Heart right ventricle (tissue), 16 donors: ENCODE data around the gene DIO3. TPM values are rescaled to one million over a fixed set of nuclear protein-coding genes. Genes with fewer than 3 reads are reported as not detected.

Experiments
- ATAC-seq, 8 donors: fragments of 200-7000 bp; cut with Tn5 transposase; one replicate each; pipeline ENCODE4 v1.9.1; 2020; ENCODE audit warnings: mild to moderate bottlenecking in 8 of 8, moderate library complexity in 8 of 8, moderate number of reproducible peaks in 1 of 8
- DNase-seq, 2 donors: peaks; one replicate each; pipeline ENCODE4 v3.0.0-alpha.2; 2020
- H3K27ac ChIP-seq, 10 donors: fragments of 200-600 bp; sonication (generic) in 2 of 10; one replicate each; pipeline versions ENCODE4 v1.5.0 to v1.8.0; 2020 to 2022; ENCODE audit warnings: mild to moderate bottlenecking in 3 of 10
- H3K27me3 ChIP-seq, 7 donors: fragments of 200-600 bp; one replicate each; pipeline ENCODE4 v1.8.0; 2021 to 2022; ENCODE audit warnings: mild to moderate bottlenecking in 2 of 7
- H3K36me3 ChIP-seq, 9 donors: fragments of 200-600 bp; sonication (generic) in 1 of 9; one replicate each; pipeline versions ENCODE4 v1.5.0 to v1.8.0; 2020 to 2022; ENCODE audit warnings: mild to moderate bottlenecking in 2 of 9
- H3K4me1 ChIP-seq, 9 donors: fragments of 200-600 bp; sonication (generic) in 1 of 9; one replicate each; pipeline versions ENCODE4 v1.5.0 to v1.8.0; 2020 to 2022; ENCODE audit warnings: mild to moderate bottlenecking in 4 of 9
- H3K4me3 ChIP-seq, 10 donors: fragments of 200-600 bp; sonication (generic) in 2 of 10; one replicate each; pipeline versions ENCODE4 v1.5.0 to v1.8.0; 2020 to 2022; ENCODE audit warnings: mild to moderate bottlenecking in 7 of 10, moderate library complexity in 2 of 10
- H3K9me3 ChIP-seq, 11 donors: fragments of 200-600 bp in 10 of 11; sonication (generic) in 2 of 11; one replicate each; pipeline versions ENCODE4 v1.5.0 to v1.8.0; 2013 to 2022; ENCODE audit warnings: mild to moderate bottlenecking in 2 of 11, control low read depth in 1 of 11, moderate library complexity in 1 of 11
- WGBS, 2 donors: extraction: QIAGEN DNeasy Blood & Tissue Kit; methylation state at CpG; one replicate each; pipeline ENCODE4 v1.1.7; 2013; ENCODE audit warnings: inconsistent platforms in 1 of 2; 5-methylcytosine and 5-hydroxymethylcytosine counted together
- intact Hi-C, 10 donors: fragments of 100-400 bp; cut with DNase I; formaldehyde crosslinking; loops; one replicate each; pipeline versions ENCODE4 v1.11.1 to v1.14.2; 2022
- polyA plus RNA-seq, 2 donors: library from polyadenylated mRNA; stranded (reverse); fragments of 200-250 nt; gene quantifications; one replicate each; pipeline ENCODE4 v1.2.3, GENCODE V29; 2013
- total RNA-seq, 10 donors: library from RNA; stranded (reverse); fragmentation: NEBNext Ultra II Directional in 3 of 10; extraction: Animal tissue kit (Norgen Biotek cat#: 25700) in 3 of 10; gene quantifications; one replicate each; pipeline versions ENCODE4 v1.2.1 to v1.2.4, GENCODE V29; 2021 to 2023
- TF ChIP-seq, protein P1 (sequence below), 9 donors: fragments of 200-600 bp; sonication (generic) in 2 of 9; IDR thresholded peaks; one replicate each; pipeline versions ENCODE4 v1.5.0 to v1.8.0; 2021 to 2022; ENCODE audit warnings: antibody characterized with exemption in 9 of 9, mild to moderate bottlenecking in 5 of 9, moderate library complexity in 1 of 9
- donor health status: Arrhythmogenic right ventricular cardiomyopathy.
- donor health status: ischemic (EF 13 %, LVEDD 7.1; RV severe dilation, severe dysfunction).
- donor health status: healthy with polysubstance abuse.
- donor health status: DM: no; HTN: yes; CAD: no.
- donor health status: DM: no; HTN: no; CAD: no.
- donor health status: ischemic (EF 25% LVEDD 6.9; RV normal size, moderate dysfunction).
- donor health status: ischemic (EF 25% LVEDD 5.7; RV mildly dilated, moderate dysfunction).
- donor health status: healthy.
- donor health status: DM: yes; HTN: yes; CAD: no.
- donor health status: Ischemic cardiomyopathy.
- donor health status: ischemic (EF 35%, LVEDD 5.7; RV mildly dilated, moderate dysfunction).
- donor health status: nonischemic (EF 11% LVEDD 7.7; RV severe dilation, severe dysfunction).
- donor health status: DM: yes; HTN: yes; CAD: no.
- donor health status: PGD.
- donor health status: ischemic (EF 29% LVEDD 5.4; RV normal size, mild dysfunction).
- donor health status: nonischemic (EF 23%, LVEDD 6.1; RV moderate dilation, normal function).

DIO3 gene
- total and polyA plus RNA-seq, 12 donors, result 0.15 to 0.33 (median 0.24) TPM; not detected in 8

DNA sequence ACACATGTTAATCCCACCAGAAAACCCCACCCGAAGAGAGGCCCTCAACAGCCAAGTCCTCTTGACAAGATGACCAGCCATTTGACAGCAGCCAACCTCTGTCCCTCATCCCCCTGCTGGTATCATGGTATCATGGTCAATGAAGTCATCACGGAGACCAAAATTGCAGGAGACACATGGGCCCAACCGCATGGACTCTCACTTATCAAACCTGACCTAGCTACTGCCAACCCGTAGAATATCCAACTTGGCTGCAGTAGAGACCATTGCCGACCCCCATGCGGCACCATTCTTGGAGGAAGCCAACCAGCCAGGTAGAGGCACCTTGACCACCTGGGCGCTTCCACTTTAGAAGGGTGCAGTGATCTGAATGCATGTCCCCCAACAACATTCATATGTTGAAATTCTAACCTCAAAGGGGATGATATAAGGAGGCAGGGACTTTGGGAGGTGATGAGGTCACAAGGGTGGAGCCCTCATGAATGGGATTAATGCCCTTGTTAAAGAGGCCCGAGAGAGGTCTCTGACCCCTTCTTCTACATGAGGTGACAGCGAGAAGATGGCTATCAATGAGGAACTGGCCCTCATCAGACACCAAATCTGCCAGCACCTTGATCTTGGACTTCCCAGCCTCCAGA, 33.3 kb downstream of the DIO3 start:
- WGBS, 2 donors, result 90 to 93% methylated on average over 9 of the region's 9 CpGs
- no peak overlapping the region for H3K4me3 ChIP-seq
- no peak for ATAC-seq
- no peak for DNase-seq
- H3K27ac ChIP-seq, result no peak overlapping the region
- H3K4me1 ChIP-seq, result peaks cover 0 to 10% (median 0%) of the 10 kb centered on the region in 9 donors
- TF ChIP-seq, protein P1, sequence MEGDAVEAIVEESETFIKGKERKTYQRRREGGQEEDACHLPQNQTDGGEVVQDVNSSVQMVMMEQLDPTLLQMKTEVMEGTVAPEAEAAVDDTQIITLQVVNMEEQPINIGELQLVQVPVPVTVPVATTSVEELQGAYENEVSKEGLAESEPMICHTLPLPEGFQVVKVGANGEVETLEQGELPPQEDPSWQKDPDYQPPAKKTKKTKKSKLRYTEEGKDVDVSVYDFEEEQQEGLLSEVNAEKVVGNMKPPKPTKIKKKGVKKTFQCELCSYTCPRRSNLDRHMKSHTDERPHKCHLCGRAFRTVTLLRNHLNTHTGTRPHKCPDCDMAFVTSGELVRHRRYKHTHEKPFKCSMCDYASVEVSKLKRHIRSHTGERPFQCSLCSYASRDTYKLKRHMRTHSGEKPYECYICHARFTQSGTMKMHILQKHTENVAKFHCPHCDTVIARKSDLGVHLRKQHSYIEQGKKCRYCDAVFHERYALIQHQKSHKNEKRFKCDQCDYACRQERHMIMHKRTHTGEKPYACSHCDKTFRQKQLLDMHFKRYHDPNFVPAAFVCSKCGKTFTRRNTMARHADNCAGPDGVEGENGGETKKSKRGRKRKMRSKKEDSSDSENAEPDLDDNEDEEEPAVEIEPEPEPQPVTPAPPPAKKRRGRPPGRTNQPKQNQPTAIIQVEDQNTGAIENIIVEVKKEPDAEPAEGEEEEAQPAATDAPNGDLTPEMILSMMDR (IDR thresholded peaks at IDR 0.05), result no peak
- intact Hi-C loops, result no loop called here
- H3K9me3 ChIP-seq, result peaks cover 0 to 10% (median 0%) of the 10 kb centered on the region in 11 donors
- no peaks in the 10 kb centered on the region for H3K36me3 ChIP-seq
- peaks cover 0 to 4% (median 0%) of the 10 kb centered on the region in 7 donors for H3K27me3 ChIP-seq

DNA sequence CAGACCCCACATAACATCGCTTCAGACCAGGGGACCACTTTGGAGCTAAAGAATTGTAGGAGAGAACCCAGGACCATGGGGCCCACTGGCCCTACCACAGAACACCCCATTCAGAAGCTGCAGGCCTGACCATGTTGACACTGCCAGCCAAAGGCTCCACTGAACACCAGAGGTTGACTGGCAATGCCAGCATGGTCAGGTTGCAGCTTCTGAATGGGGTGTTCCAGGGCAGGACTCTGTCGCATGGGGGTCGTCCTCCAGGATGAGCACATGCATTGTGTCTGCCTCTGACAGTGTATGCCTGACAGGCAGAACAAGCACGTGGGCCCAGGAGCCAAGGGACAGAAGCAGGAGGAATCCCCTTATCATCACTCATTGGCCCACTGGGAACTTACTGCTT, 34.1 kb downstream of the DIO3 start:
- Histone ChIP-seq H3K4me1 (peaks cover 0 to 10% (median 0%) of the 10 kb centered on the region in 9 donors), H3K9me3 (peaks cover 0 to 10% (median 0%) of the 10 kb centered on the region in 11 donors), H3K4me3 (no peak overlapping the region), H3K27me3 (peaks cover 0 to 4% (median 0%) of the 10 kb centered on the region in 7 donors), H3K36me3 (no peaks in the 10 kb centered on the region), H3K27ac (no peak overlapping the region)
- ATAC-seq (no peak), DNase-seq (no peak)
- TF ChIP-seq, protein P1 (IDR thresholded peaks at IDR 0.05), result no peak
- intact Hi-C loops, result no loop called here
- WGBS, 2 donors, result 79 to 85% methylated on average over 4 of the region's 4 CpGs

DNA sequence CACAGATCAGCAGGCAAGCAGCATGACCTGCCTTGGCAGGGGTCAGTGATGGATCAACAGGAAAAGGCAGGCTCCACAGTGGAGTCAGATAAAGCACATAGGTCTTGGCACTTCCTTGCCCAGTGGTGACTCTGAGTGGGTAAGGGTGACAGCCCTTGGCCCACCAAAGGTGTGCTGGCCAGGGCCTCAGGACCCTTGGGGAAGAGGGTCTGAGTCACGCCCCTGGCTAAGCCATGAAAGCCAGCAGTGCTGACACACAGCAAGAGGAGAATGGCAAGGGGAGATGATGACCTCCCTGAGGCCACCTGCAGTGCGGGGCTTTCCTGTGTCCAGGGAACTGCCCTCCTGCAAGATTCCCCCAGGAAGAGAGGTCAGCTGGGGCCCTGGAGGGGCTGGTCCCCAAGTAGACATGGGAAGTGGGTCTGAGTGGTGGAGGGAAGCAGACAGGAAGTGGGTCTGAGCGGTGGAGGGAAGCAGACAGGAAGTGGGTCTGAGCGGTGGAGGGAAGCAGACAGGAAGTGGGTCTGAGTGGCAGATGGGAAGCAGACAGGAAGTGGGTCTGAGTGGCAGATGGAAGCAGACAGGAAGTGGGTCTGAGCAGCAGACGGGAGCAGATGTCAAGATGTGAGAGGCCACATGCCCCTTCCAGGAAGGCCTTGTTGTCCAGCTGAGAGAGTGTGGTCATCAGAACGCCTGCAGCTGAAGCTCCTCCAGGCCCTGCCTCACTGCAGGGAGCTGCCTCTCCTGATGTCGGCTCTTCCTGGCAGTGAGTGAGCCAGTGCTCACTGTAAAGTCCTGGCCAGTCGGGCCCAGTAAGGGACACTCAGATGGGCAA, 34.8 kb downstream of the DIO3 start:
- H3K36me3 ChIP-seq, result no peaks in the 10 kb centered on the region
- H3K4me1 ChIP-seq, result peaks cover 0 to 10% (median 0%) of the 10 kb centered on the region in 9 donors
- H3K27me3 ChIP-seq, result peaks cover 0 to 9% (median 0%) of the 10 kb centered on the region in 7 donors
- no peak for ATAC-seq
- TF ChIP-seq, protein P1 (IDR thresholded peaks at IDR 0.05), result no peak
- no peak for DNase-seq
- H3K9me3 ChIP-seq, result peaks cover 0 to 10% (median 0%) of the 10 kb centered on the region in 11 donors
- no peak overlapping the region for H3K4me3 ChIP-seq
- WGBS, 2 donors, result 69 to 70% methylated on average over 8 of the region's 8 CpGs
- intact Hi-C loops, result no loop called here
- peak overlapping the region in 1 of 10 donors; percentile 52 for H3K27ac ChIP-seq

DNA sequence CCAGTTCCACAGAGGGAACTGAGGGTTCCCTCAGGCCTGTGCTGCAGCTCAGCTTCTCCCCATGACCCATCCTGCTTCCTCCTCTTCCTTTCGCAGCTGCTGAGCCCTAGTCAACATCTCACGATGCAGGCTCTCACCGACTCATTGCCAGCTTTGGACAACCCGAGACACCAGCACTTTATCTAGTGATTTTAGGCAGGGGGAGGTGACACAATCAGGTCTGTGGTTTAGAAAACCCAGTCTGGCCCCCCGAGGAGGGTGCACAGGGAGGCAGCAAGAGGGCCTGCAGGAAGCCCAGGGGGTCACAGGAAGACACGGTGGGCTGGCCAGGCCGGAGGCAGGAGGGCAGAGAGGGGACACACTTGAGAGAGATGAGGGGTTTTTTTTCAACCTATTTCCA, 35.4 kb downstream of the DIO3 start:
- Histone ChIP-seq H3K4me1 (peaks cover 0 to 10% (median 0%) of the 10 kb centered on the region in 9 donors), H3K9me3 (peaks cover 0 to 10% (median 0%) of the 10 kb centered on the region in 11 donors), H3K27ac (peak overlapping the region in 1 of 10 donors; percentile 52), H3K4me3 (no peak overlapping the region), H3K36me3 (no peaks in the 10 kb centered on the region), H3K27me3 (peaks cover 0 to 9% (median 0%) of the 10 kb centered on the region in 7 donors)
- TF ChIP-seq, protein P1 (IDR thresholded peaks at IDR 0.05), result no peak
- DNase-seq (no peak), ATAC-seq (no peak)
- intact Hi-C loops, result no loop called here
- 79 to 81% methylated on average over 7 of the region's 7 CpGs for WGBS, 2 donors
